H54 (cell line): ENCODE data around the gene SENP6.
A peak's percentile ranks its signal among the peaks of the same experiment; 100 is the strongest.
"Not testable (repeated sequence)": the region's sequence is repeated elsewhere in the genome, so short reads cannot be mapped to it uniquely, and the experiment has no call there.

Experiments
- DNase-seq: peaks from one replicate; pipeline ENCODE4 v3.0.0; 2011; ENCODE audit warnings: low spot score, mixed read lengths; ENCODE audit not compliant: insufficient read length
- FAIRE-seq: peaks from 3 replicates; lab custom pipeline; 2011; peaks lifted over from hg19 to GRCh38; lab: Jason Lieb, UNC
- POLR2A ChIP-seq: IDR thresholded peaks from 2 replicates; pipeline ENCODE4 v1.6.1; 2011; ENCODE audit warnings: low read depth, mild to moderate bottlenecking, low read length

Gene SENP6

DNA sequence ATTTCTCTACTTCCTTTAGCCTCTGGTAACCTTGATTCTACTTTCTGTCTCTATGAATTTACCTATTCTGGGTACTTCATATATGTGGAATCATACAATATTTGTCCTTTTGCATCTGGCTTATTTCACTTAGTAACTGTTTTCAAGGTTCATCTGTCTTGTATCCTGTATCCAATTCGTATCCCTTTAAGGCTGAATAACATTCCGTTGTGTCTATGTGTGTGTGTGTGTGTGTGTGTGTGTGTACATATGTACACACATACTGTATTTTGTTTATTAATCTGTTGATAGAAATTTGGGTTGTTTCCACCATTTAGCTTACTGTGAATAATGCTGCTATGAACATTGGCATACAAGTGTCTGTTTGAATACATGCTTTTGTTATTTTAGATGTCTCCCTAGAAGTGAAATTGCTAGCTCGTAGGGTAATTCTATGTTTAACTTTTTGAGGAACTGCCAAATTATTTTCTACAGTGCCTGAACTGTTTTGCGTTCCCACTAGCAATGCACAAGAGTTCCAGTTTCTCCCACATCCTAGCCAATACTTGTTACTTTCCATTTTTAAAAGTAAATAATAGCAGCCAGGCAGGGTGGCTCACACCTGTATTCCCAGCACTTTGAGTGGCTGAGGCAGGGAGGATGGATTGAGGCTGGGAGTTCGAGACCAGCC lies 17.7 kb downstream of the SENP6 start:
- DNase-seq (no peak), FAIRE-seq (no peak)
- no peak for TF ChIP-seq POLR2A

DNA sequence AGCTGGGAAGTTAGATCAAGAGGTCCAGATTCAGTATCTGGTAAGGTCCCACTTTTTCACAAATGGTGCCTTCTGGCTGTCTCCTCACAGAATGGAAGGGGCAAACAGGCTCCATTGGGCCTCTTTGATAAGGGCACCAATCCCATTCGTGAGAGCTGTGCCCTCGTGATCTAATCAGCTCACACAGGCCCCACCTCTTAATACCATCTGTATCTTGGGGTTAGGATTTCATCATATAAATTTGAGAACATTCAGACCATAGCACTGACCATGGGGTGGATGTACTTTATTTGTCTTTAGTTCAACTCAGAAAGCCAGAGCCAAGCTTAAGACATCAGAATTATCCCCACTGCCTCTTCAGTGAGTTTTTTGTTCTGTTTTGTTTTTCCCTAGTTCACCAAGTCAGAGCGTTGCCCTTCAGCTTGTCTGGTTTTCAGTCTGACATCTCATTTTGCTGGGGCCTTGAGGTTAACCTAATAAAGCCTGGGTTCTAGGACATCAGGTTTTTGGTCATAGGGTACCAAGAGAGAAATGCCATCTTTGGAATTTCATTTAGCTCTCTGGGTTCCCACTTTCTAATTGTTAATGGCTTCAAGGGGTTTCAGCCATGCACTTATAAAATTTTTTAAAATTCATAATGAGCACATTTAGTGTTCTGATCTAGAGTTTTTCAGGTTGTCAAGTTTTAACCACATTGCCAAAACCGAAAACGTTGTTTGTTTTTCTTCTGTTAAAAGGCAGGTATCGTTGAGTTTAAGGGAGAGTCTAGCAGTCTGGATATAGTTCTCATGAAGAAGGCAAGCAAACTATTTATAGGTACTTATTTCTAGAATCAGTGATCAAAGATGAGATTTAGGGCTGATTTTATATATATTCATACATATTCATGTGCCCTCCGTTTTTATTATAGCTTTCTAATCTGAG lies 19.0 kb downstream of the SENP6 start:
- no peak for TF ChIP-seq POLR2A
- no peak for FAIRE-seq
- no peak for DNase-seq

DNA sequence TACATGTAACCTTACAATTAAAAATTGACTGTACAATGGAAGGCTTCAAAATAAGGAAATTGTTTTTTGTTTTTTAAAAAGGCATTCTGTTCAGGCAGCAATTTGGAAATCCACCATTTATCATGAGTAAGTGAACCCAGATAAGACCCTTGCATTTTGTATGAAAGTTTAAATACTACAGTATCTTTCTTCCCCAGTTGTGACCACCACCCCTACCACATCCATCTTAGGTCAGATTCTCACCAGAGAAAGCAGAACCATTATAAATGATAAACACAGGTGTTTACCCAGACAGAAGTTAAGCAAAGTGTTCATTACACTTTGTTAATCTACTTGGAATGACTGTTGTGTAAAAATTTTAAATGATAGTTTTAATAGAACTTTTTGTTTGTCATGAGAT lies 20.2 kb downstream of the SENP6 start:
- DNase-seq: no peak
- no peak for FAIRE-seq
- no peak for TF ChIP-seq POLR2A

DNA sequence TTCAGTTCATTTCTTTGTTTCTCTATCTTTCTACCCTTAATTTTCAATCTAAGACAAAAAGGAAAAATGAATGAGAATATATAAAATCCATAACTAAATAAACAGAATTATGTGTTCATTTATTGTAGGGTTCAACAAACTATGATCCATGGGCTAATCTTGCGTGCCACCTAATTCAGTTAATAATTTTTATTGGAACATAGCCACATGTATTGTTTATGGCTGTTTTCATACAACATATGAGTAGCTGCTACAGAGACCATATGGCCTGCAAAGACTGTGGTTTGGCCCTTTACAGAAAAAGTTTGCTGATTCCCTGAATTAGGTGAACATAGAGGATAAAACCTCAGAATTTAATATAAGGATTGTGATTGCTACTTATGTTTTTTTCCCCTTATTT lies 21.8 kb downstream of the SENP6 start:
- no peak for TF ChIP-seq POLR2A
- no peak for DNase-seq
- no peak for FAIRE-seq

DNA sequence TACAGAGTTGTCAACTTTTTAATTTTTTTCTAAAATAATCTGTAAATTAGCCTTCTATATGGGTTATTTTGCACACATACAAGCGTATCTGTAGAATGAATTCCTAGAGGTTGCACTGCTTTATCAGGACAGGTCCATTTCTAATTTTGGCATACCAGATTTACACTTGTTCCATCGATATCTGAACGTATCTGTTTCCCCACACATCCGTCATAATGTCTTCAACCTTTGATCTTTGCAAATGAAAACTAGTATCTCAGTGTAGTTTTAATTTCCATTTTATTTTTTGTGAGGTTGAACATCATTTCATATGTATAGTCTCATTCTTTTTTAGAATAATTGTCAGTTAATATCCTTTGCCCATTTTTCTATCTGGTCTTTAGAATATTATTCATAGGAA lies 22.7 kb downstream of the SENP6 start:
- no peak for TF ChIP-seq POLR2A
- DNase-seq (no peak), FAIRE-seq (no peak)

DNA sequence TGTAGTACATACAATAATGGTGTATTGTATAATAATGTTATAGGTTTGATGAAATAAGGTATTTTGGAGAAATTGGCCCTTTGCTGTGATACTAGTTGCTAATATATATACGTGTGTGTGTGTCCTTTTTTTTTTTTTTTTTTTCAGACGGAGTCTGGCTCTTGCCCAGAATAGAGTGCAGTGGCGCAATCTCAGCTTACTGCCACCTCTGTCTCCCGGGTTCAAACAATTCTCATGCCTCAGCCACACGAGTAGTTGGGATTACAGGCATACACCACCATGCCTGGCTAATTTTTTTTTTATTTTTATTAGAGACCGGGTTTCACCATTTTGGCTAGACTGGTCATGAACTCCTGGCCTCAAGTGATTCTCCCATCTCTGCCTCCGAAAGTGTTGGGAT lies 23.3 kb downstream of the SENP6 start:
- FAIRE-seq (no peak), DNase-seq (no peak)

DNA sequence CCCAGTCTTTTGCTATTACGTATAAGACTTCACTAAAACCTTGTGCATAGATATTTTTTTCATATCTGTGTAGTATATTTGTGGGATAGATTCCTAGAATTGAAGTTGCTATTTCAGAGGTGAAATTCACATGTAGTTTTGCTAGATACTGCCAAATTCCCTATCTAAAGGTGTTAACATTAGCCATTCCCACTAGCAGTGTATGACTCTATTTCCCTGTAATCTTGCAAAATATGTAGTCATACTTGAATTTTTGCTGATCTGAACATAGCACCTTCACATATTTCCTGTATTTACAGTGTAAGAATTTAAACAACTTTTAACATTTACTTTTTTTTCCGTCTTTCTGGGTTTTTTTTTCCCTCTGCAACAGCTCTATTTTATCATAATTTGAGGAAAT lies 24.9 kb downstream of the SENP6 start:
- DNase-seq: no peak
- no peak for FAIRE-seq
- TF ChIP-seq POLR2A: no peak

More for the DNA sequence above, 23.3 kb downstream of the SENP6 start:
- TF ChIP-seq POLR2A: no peak

DNA sequence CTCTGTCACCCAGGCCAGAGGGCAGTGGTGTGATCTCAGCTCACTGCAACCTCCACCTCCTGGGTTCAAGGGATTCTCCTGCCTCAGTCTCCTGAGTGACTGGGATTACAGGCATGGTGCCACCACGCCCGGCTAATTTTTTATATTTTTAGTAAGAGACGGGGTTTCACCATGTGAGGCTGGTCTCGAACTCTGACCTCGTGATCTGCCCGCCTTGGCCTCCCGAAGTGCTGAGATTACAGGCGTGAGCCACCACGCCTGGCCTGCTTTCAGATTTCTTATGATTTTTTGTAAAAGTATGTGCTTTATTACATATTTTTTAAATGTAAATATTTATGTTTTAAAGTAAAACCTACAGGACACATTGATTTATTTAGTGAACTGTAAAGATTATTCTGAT lies 26.0 kb downstream of the SENP6 start:
- FAIRE-seq, DNase-seq: not testable (repeated sequence)

DNA sequence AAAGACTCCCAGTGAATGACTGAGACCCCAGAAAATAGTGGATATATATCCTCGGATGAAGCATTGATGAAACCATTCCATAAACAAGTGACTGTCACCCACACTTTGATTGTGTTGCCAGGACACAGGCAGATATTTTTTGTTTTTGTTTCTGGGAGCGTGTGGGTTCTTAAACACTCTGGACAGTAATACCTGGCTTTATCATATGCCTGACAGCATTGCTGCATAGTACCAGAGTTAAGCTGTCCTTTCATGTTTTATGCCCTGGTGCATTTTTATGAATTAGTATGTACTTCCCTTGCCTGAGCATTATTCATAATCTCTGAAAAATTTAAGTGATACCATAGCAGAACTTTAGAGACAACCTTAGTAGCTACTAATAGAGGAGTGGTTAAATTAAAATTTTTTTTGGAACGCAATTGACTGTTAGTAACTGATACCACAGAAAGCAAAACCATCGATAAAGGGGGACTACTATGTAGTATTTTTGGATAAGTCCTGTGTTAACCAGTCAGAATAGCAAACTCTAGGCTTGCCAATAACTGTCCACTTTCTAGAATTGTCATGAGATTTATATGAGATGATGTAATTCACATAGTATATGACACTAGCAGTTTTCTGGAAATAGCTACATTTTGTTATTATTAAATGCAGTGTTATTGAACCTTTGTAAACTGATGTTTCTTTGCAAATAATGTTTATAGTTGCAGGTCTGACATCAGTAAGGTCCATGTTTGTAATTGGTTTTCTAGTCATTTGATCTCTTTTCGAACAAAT lies 30.4 kb downstream of the SENP6 start:
- FAIRE-seq: peak; percentile 58
- DNase-seq: no peak
- no peak for TF ChIP-seq POLR2A

DNA sequence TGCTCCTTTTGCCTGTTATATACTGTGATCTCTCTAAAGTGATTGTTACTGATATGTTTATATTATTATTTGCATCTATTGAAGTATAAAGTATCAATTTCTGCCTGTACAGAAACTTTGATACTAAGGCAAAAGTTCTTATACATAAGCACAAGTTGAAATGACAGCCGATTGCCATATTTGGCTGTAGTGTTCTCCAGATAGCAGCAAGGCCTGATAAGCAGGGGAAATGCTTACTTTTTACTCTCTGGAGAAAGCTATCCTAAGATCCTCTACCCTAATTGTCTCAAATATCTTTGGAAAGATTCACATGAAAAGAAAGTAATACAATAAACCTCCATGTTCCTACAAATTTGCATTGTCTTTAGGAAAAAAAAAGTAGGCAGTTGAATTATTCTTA lies 31.4 kb downstream of the SENP6 start:
- DNase-seq (no peak), FAIRE-seq (no peak)
- no peak for TF ChIP-seq POLR2A

DNA sequence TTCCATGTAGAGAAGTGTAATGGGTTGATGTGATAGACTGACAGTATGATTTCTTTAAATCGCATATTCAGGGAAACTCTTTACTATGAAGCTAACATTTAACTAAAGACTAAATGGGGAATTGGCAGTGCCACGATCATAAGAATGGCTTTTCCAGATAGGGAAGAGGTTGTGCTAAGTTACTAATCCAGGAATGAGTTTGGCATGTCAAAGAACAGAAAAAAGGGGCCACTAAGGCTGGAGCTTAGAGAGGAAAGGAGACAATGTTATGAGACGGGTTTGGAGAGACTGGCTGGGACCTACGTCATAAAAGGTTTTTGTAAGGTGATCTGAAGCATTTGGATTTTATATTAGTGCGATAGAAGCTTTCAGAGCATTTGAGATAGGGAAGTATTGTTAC lies 40.6 kb downstream of the SENP6 start:
- no peak for TF ChIP-seq POLR2A
- FAIRE-seq (peak; percentile 33), DNase-seq (no peak)

DNA sequence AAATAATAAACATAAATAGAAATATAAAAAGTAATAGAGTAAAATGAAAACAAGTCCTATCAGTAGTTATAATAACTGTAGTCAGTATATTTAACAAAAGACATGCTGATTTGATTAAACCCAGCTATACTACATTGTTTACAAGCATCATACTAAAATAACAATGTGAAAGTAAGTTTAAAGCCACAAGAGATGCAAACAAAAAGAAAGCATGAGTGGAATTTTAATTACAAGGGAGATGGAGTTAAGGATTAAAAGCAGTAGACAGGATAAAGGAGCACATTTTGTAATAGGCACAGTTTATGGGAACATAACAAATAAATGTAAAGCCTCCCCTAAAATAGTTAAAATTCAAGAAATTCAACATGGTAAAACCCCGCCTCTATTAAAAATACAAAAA lies 41.5 kb downstream of the SENP6 start:
- DNase-seq (no peak), FAIRE-seq (no peak)
- TF ChIP-seq POLR2A: no peak

DNA sequence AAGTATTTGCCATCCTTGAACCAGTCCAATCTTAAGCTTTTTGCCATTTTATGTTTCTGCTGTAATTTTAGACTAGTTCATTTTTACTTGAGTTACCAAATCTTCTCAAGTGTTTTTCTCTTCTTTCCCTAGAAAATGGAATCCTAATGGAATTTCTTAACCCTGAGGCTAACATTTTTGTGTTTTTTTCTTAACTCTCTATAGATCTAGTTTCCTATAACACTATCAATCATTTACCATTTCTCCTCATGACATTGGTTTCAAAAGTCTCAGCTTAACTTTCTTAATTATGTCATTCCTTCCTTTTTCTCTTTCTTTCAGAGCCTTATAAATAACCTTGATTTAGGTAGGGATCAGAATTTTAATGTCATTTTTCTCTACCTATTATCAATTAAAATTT lies 54.8 kb downstream of the SENP6 start:
- TF ChIP-seq POLR2A: no peak
- FAIRE-seq (no peak), DNase-seq (no peak)

DNA sequence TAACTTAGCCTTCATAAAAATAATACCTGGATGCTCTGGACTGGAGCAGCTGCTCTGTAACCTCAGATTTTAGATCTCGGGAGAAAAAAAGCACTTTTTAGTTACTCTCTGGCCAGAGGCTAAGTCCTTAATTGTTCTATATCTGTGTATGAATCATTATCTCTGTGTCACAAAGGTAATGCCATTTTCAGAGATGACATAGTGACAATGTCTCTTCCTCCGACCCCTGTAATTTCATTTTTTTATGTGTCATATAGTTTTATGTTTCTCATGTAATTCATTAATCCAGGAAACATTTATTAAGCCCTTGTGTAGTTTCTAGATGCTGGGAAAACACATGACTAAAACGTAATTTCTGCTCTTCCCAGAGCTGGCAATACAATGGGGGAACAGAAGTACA lies 55.6 kb downstream of the SENP6 start:
- no peak for TF ChIP-seq POLR2A
- DNase-seq (no peak), FAIRE-seq (no peak)
